SK-N-SH treated with all-trans-retinoic acid at 6 μM for 48 hours (cell line): ENCODE data around the gene NHS.

ENCODE experiments used
- GLIS3 ChIP-seq: fragments of 250-450 bp; sonication (Bioruptor Pico); IDR thresholded peaks from 2 replicates; pipeline ENCODE4 v1.5.0; 2020; ENCODE audit warnings: mild to moderate bottlenecking, moderate library complexity
- PATZ1 ChIP-seq: fragments of 250-450 bp; sonication (Bioruptor Pico); IDR thresholded peaks from 2 replicates; pipeline ENCODE4 v1.8.0; 2020; ENCODE audit warnings: mild to moderate bottlenecking, moderate library complexity, borderline replicate concordance
- PPARA ChIP-seq: fragments of 250-450 bp; sonication (Bioruptor Pico); IDR thresholded peaks from 2 replicates; pipeline ENCODE4 v1.5.0; 2020; ENCODE audit warnings: mild to moderate bottlenecking, borderline replicate concordance
- RARB ChIP-seq: fragments of 250-450 bp; sonication (Bioruptor Pico); IDR thresholded peaks from 2 replicates; pipeline ENCODE4 v1.8.0; 2021; ENCODE audit warnings: mild to moderate bottlenecking, moderate library complexity
- SNAI2 ChIP-seq: fragments of 250-450 bp; sonication (Bioruptor Pico); IDR thresholded peaks from 2 replicates; pipeline ENCODE4 v1.5.0; 2020; ENCODE audit warnings: mild to moderate bottlenecking, moderate library complexity
- TOX ChIP-seq: fragments of 250-450 bp; sonication (Bioruptor Pico); IDR thresholded peaks from 2 replicates; pipeline ENCODE4 v1.8.0; 2021; ENCODE audit warnings: mild to moderate bottlenecking, moderate library complexity, borderline replicate concordance
- TSHZ2 ChIP-seq: fragments of 250-450 bp; sonication (Bioruptor Pico); IDR thresholded peaks from 2 replicates; pipeline ENCODE4 v1.5.0; 2020; ENCODE audit warnings: mild to moderate bottlenecking, moderate library complexity
- ZFP3 ChIP-seq: fragments of 250-450 bp; sonication (Bioruptor Pico); IDR thresholded peaks from 2 replicates; pipeline ENCODE4 v1.5.0; 2020; ENCODE audit warnings: mild to moderate bottlenecking, moderate library complexity
- ZNF70 ChIP-seq: fragments of 450-650 bp; formaldehyde crosslinking; IDR thresholded peaks from 2 replicates; pipeline ENCODE4 v1.5.0; 2020; ENCODE audit warnings: mild to moderate bottlenecking, moderate library complexity
- ZNF8 ChIP-seq: fragments of 450-650 bp; formaldehyde crosslinking; IDR thresholded peaks from 2 replicates; pipeline ENCODE4 v1.5.0; 2020; ENCODE audit warnings: mild to moderate bottlenecking, moderate library complexity
- TF ChIP-seq, protein P1 (sequence below): fragments of 250-450 bp; sonication (Bioruptor Pico); IDR thresholded peaks from 2 replicates; pipeline ENCODE4 v1.8.0; 2021; ENCODE audit warnings: low read depth, mild to moderate bottlenecking, moderate library complexity, borderline replicate concordance

DNA sequence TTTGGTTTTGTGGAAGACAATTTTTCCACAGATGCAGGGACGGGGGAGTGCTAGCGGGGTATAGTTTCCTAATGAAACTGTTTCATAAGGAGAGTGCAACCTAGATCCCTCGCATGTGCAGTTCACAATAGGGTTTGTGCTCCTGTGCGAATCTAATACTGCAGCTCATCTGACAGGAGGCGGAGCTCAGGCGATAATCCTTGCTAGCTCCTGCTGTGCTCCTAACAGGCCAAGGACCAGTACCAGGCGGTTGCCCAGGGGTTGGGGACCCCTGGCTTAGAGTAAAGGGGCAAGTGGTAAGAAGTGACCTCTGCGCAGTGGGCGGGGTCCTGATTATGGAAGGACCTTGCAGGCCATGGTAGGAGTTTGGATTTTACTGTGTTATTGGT, 366.1 kb downstream of the NHS start:
- TF ChIP-seq ZNF8 (CRISPR knock-in tag) (no peak), ZNF70 (CRISPR knock-in tag) (no peak), GLIS3 (no peak), TOX (CRISPR knock-in tag) (no peak), PATZ1 (CRISPR knock-in tag) (no peak), RARB (no peak), ZFP3 (CRISPR knock-in tag) (no peak), SNAI2 (CRISPR knock-in tag) (no peak), TSHZ2 (CRISPR knock-in tag) (no peak), PPARA (no peak)
- TF ChIP-seq, protein P1, sequence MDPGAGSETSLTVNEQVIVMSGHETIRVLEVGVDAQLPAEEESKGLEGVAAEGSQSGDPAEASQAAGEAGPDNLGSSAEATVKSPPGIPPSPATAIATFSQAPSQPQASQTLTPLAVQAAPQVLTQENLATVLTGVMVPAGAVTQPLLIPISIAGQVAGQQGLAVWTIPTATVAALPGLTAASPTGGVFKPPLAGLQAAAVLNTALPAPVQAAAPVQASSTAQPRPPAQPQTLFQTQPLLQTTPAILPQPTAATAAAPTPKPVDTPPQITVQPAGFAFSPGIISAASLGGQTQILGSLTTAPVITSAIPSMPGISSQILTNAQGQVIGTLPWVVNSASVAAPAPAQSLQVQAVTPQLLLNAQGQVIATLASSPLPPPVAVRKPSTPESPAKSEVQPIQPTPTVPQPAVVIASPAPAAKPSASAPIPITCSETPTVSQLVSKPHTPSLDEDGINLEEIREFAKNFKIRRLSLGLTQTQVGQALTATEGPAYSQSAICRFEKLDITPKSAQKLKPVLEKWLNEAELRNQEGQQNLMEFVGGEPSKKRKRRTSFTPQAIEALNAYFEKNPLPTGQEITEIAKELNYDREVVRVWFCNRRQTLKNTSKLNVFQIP (CRISPR knock-in tag): no peak
